HepG2 (cell line): ENCODE data around the gene ADAMTS13. TPM values are rescaled to one million over a fixed set of nuclear protein-coding genes. Genes with fewer than 3 reads are reported as not detected.
A peak's percentile ranks its signal among the peaks of the same experiment; 100 is the strongest.

Source experiments
- ARHGAP35 ChIP-seq: sonication (generic); formaldehyde crosslinking; IDR thresholded peaks from 2 replicates; pipeline ENCODE4 v1.9.0; 2022; ENCODE audit warnings: mild to moderate bottlenecking, inconsistent platforms, moderate library complexity, missing genetic modification reagents, borderline replicate concordance
- ARID4A ChIP-seq: sonication (generic); formaldehyde crosslinking; IDR thresholded peaks from 2 replicates; pipeline ENCODE4 v1.5.0; 2020; ENCODE audit warnings: mild to moderate bottlenecking, missing genetic modification reagents, borderline replicate concordance
- ARNT2 ChIP-seq: sonication (generic); formaldehyde crosslinking; IDR thresholded peaks from 2 replicates; pipeline ENCODE4 v1.8.0; 2022; ENCODE audit warnings: mild to moderate bottlenecking, low read depth, missing genetic modification reagents, moderate library complexity
- BCL6 ChIP-seq: IDR thresholded peaks from 2 replicates; pipeline ENCODE4 v1.6.1; 2016; ENCODE audit warnings: missing genetic modification reagents, missing compliant biosample characterization
- ISX ChIP-seq: sonication (generic); formaldehyde crosslinking; conservative IDR thresholded peaks from 2 replicates; pipeline ENCODE4 v1.5.0; 2020; ENCODE audit warnings: missing genetic modification reagents
- NFKBIZ ChIP-seq: IDR thresholded peaks from 2 replicates; pipeline ENCODE4 v1.6.1; 2018; ENCODE audit warnings: missing genetic modification reagents, missing compliant biosample characterization
- TIGD3 ChIP-seq: sonication (generic); formaldehyde crosslinking; IDR thresholded peaks from 2 replicates; pipeline ENCODE4 v1.5.1; 2020; ENCODE audit warnings: mild to moderate bottlenecking, missing genetic modification reagents, borderline replicate concordance
- ZFAT ChIP-seq: sonication (generic); formaldehyde crosslinking; conservative IDR thresholded peaks from 2 replicates; pipeline ENCODE4 v1.8.1; 2023; ENCODE audit warnings: missing genetic modification reagents, inconsistent platforms
- ZNF12 ChIP-seq: sonication (generic); formaldehyde crosslinking; IDR thresholded peaks from 2 replicates; pipeline ENCODE4 v1.5.0; 2020; ENCODE audit warnings: missing genetic modification reagents
- ZNF577 ChIP-seq: sonication (generic); formaldehyde crosslinking; IDR thresholded peaks from 2 replicates; pipeline ENCODE4 v1.4.0; 2020; ENCODE audit warnings: mild to moderate bottlenecking, low read depth, missing genetic modification reagents, borderline replicate concordance
- ZNF644 ChIP-seq: IDR thresholded peaks from 2 replicates; pipeline ENCODE4 v1.6.1; 2016; ENCODE audit warnings: low read depth
- ZNF720 ChIP-seq: sonication (generic); formaldehyde crosslinking; IDR thresholded peaks from 2 replicates; pipeline ENCODE4 v1.4.0; 2020; ENCODE audit warnings: missing genetic modification reagents
- polyA plus RNA-seq, 8 experiments: library from polyadenylated mRNA; depleted of rRNA in 3 of 8; stranded (reverse) in 7 of 8; unstranded in 1 of 8; fragments of >200 nt; fragmentation: Illumina TruSeq in 4 of 8; extraction: Trizol in 4 of 8; gene quantifications; 2 replicates each; pipeline versions ENCODE4 v1.2.1 to v1.2.3, GENCODE V29; 2011 to 2016; ENCODE audit warnings: low read depth in 4 of 8, missing spikeins in 1 of 8, mixed read lengths in 1 of 8; ENCODE audit not compliant: insufficient read depth in 1 of 8
- total RNA-seq, 5 experiments: library from RNA; depleted of rRNA; stranded (reverse); fragments of >200 nt; fragmentation: Illumina TruSeq; extraction: Trizol; gene quantifications; 2 replicates each; pipeline ENCODE4 v1.2.3, GENCODE V29; 2016; ENCODE audit warnings: low read depth in 1 of 5
- TF ChIP-seq, protein P1 (sequence below): sonication (generic); formaldehyde crosslinking; IDR thresholded peaks from 2 replicates; pipeline ENCODE4 v1.4.0; 2020; ENCODE audit warnings: missing genetic modification reagents, borderline replicate concordance
- TF ChIP-seq, protein P2 (sequence below): sonication (generic); formaldehyde crosslinking; IDR thresholded peaks from 2 replicates; pipeline ENCODE4 v1.5.1; 2020; ENCODE audit warnings: mild to moderate bottlenecking, missing genetic modification reagents, moderate library complexity

ADAMTS13 gene
- total and polyA plus RNA-seq, 2 of the 13 experiments (the other 11 are each of a cell fraction or from before 2014, with no cell fraction given): 0.91 to 4.5 TPM

GRCh38 chr9:133417541-133418461, 4.4 kb upstream of the ADAMTS13 start, which contains the start of gene REXO4 (continued):
- TF ChIP-seq ARNT2 (CRISPR knock-in tag) (peak; percentile 89; the same call in 1 of the 2 replicates), ZNF12 (no peak), ZNF720 (CRISPR knock-in tag) (no peak), BCL6 (peak; percentile 58), ISX (no peak), ZNF644 (CRISPR knock-in tag) (no peak), TIGD3 (CRISPR knock-in tag) (0 out of 2 replicates have a peak, but pooled peaks have one; percentile 54), ARHGAP35 (CRISPR knock-in tag) (peak; percentile 60; the same call in 1 of the 2 replicates), ZFAT (CRISPR knock-in tag) (no peak), NFKBIZ (peak; percentile 66), ARID4A (CRISPR knock-in tag) (peak; percentile 97), ZNF577 (CRISPR knock-in tag) (no peak)
- TF ChIP-seq, protein P1, sequence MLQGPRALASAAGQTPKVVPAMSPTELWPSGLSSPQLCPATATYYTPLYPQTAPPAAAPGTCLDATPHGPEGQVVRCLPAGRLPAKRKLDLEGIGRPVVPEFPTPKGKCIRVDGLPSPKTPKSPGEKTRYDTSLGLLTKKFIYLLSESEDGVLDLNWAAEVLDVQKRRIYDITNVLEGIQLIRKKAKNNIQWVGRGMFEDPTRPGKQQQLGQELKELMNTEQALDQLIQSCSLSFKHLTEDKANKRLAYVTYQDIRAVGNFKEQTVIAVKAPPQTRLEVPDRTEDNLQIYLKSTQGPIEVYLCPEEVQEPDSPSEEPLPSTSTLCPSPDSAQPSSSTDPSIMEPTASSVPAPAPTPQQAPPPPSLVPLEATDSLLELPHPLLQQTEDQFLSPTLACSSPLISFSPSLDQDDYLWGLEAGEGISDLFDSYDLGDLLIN (CRISPR knock-in tag): no peak
- TF ChIP-seq, protein P2, sequence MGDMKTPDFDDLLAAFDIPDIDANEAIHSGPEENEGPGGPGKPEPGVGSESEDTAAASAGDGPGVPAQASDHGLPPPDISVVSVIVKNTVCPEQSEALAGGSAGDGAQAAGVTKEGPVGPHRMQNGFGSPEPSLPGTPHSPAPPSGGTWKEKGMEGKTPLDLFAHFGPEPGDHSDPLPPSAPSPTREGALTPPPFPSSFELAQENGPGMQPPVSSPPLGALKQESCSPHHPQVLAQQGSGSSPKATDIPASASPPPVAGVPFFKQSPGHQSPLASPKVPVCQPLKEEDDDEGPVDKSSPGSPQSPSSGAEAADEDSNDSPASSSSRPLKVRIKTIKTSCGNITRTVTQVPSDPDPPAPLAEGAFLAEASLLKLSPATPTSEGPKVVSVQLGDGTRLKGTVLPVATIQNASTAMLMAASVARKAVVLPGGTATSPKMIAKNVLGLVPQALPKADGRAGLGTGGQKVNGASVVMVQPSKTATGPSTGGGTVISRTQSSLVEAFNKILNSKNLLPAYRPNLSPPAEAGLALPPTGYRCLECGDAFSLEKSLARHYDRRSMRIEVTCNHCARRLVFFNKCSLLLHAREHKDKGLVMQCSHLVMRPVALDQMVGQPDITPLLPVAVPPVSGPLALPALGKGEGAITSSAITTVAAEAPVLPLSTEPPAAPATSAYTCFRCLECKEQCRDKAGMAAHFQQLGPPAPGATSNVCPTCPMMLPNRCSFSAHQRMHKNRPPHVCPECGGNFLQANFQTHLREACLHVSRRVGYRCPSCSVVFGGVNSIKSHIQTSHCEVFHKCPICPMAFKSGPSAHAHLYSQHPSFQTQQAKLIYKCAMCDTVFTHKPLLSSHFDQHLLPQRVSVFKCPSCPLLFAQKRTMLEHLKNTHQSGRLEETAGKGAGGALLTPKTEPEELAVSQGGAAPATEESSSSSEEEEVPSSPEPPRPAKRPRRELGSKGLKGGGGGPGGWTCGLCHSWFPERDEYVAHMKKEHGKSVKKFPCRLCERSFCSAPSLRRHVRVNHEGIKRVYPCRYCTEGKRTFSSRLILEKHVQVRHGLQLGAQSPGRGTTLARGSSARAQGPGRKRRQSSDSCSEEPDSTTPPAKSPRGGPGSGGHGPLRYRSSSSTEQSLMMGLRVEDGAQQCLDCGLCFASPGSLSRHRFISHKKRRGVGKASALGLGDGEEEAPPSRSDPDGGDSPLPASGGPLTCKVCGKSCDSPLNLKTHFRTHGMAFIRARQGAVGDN: peak; percentile 95
